ENCODE results near the gene NDUFV1.

Gene NDUFV1

GRCh38 chr11:67626970-67627369 lies 20.2 kb downstream of the NDUFV1 start:
- no peak for TF ChIP-seq CTCF (conservative IDR thresholded peaks at IDR 0.05)
- no peak for TF ChIP-seq ZFX (IDR thresholded peaks at IDR 0.05)

GRCh38 chr11:67627441-67627811 lies 20.7 kb downstream of the NDUFV1 start:
- no peak overlapping the region; the same call in 1 of the 2 replicates for H3K27ac ChIP-seq
- TF ChIP-seq CTCF (conservative IDR thresholded peaks at IDR 0.05) (no peak), ZFX (IDR thresholded peaks at IDR 0.05) (no peak)

More at GRCh38 chr11:67626970-67627369, 20.2 kb downstream of the NDUFV1 start:
- H3K27ac ChIP-seq = no peak overlapping the region

GRCh38 chr11:67627812-67628624 lies 21.3 kb downstream of the NDUFV1 start:
- peak overlapping the region; percentile 93 for H3K27ac ChIP-seq

GRCh38 chr11:67628710-67629385 lies 22.1 kb downstream of the NDUFV1 start:
- TF ChIP-seq ZFX (IDR thresholded peaks at IDR 0.05) = peak; percentile 69
- TF ChIP-seq CTCF (conservative IDR thresholded peaks at IDR 0.05) = no peak
- H3K27ac ChIP-seq = peak overlapping the region; percentile 93

More at GRCh38 chr11:67627812-67628624, 21.3 kb downstream of the NDUFV1 start:
- TF ChIP-seq ZFX (IDR thresholded peaks at IDR 0.05) = no peak
- TF ChIP-seq CTCF (conservative IDR thresholded peaks at IDR 0.05) = no peak

GRCh38 chr11:67629386-67630227 lies 22.9 kb downstream of the NDUFV1 start, which contains the start of gene NUDT8:
TSS of gene NUDT8 (minus strand) at chr11:67629937. CDS start at chr11:67629911, 26 bp downstream.
- peak within 1 kb of the TSS; percentile 93 for H3K27ac ChIP-seq
- TF ChIP-seq CTCF (conservative IDR thresholded peaks at IDR 0.05) = peak; percentile 98
- peak; percentile 42; the same call in 1 of the 2 replicates for TF ChIP-seq ZFX (IDR thresholded peaks at IDR 0.05)

GRCh38 chr11:67630228-67630942 lies 23.6 kb downstream of the NDUFV1 start:
- TF ChIP-seq CTCF (conservative IDR thresholded peaks at IDR 0.05) (peak; percentile 92), ZFX (IDR thresholded peaks at IDR 0.05) (no peak)
- H3K27ac ChIP-seq = peak overlapping the region; percentile 93
